ENCODE measurements around the gene ZNRF1.
"Not testable (repeated sequence)": the region's sequence is repeated elsewhere in the genome, so short reads cannot be mapped to it uniquely, and the experiment has no call there.

The ZNRF1 gene

GRCh38 chr16:75118943-75119539 lies 120.2 kb downstream of the ZNRF1 start:
- H3K9me3 ChIP-seq: peaks cover 9% of the 10 kb centered on the region
- no peaks in the 10 kb centered on the region for H3K36me3 ChIP-seq
- H3K4me1 ChIP-seq (ENCODE audit: control insufficient read depth in 1 of 2, insufficient read depth in 1 of 2, low read depth in 1 of 2, low read length in 1 of 2): peaks cover 0 to 10% of the 10 kb centered on the region in 2 experiments
- no peak overlapping the region for H3K4me3 ChIP-seq (ENCODE audit: low read depth in 1 of 2, low read length in 1 of 2)
- TF ChIP-seq CTCF (IDR thresholded peaks at IDR 0.05): no peak
- no peak overlapping the region for H3K27ac ChIP-seq
- no peaks in the 10 kb centered on the region for H3K27me3 ChIP-seq

GRCh38 chr16:75120253-75120652 lies 121.4 kb downstream of the ZNRF1 start:
- no peak for TF ChIP-seq CTCF (IDR thresholded peaks at IDR 0.05)
- H3K9me3 ChIP-seq: peaks cover 9% of the 10 kb centered on the region
- no peak overlapping the region for H3K4me3 ChIP-seq (ENCODE audit: low read depth in 1 of 2, low read length in 1 of 2)
- no peak overlapping the region for H3K27ac ChIP-seq
- no peaks in the 10 kb centered on the region for H3K36me3 ChIP-seq
- H3K27me3 ChIP-seq: no peaks in the 10 kb centered on the region
- H3K4me1 ChIP-seq (ENCODE audit: control insufficient read depth in 1 of 2, insufficient read depth in 1 of 2, low read depth in 1 of 2, low read length in 1 of 2): peaks cover 0 to 10% of the 10 kb centered on the region in 2 experiments

- H3K27ac ChIP-seq: no peak overlapping the region
- no peak for TF ChIP-seq CTCF (IDR thresholded peaks at IDR 0.05)
- H3K36me3 ChIP-seq: no peaks in the 10 kb centered on the region
- no peaks in the 10 kb centered on the region for H3K27me3 ChIP-seq
- no peaks in the 10 kb centered on the region for H3K4me1 ChIP-seq (ENCODE audit: control insufficient read depth in 1 of 2, insufficient read depth in 1 of 2, low read depth in 1 of 2, low read length in 1 of 2)
- H3K9me3 ChIP-seq: peaks cover 9% of the 10 kb centered on the region
- no peak overlapping the region for H3K4me3 ChIP-seq (ENCODE audit: low read depth in 1 of 2, low read length in 1 of 2)
Measured at GRCh38 chr16:75121949-75122568, 123.2 kb downstream of the ZNRF1 start.

- Histone ChIP-seq H3K36me3 (no peaks in the 10 kb centered on the region), H3K27me3 (no peaks in the 10 kb centered on the region), H3K27ac (no peak overlapping the region), H3K9me3 (peaks cover 9% of the 10 kb centered on the region), H3K4me1 (ENCODE audit: control insufficient read depth in 1 of 2, insufficient read depth in 1 of 2, low read depth in 1 of 2, low read length in 1 of 2) (no peaks in the 10 kb centered on the region), H3K4me3 (ENCODE audit: low read depth in 1 of 2, low read length in 1 of 2) (no peak overlapping the region)
- TF ChIP-seq CTCF (IDR thresholded peaks at IDR 0.05): no peak
Measured at GRCh38 chr16:75122609-75123008, 123.8 kb downstream of the ZNRF1 start.

- no peak for TF ChIP-seq CTCF (IDR thresholded peaks at IDR 0.05)
- H3K4me3 ChIP-seq (ENCODE audit: low read depth in 1 of 2, low read length in 1 of 2): no peak overlapping the region
- no peak overlapping the region for H3K27ac ChIP-seq
- H3K27me3 ChIP-seq: no peaks in the 10 kb centered on the region
- no peaks in the 10 kb centered on the region for H3K36me3 ChIP-seq
- H3K9me3 ChIP-seq: no peaks in the 10 kb centered on the region
- H3K4me1 ChIP-seq (ENCODE audit: control insufficient read depth in 1 of 2, insufficient read depth in 1 of 2, low read depth in 1 of 2, low read length in 1 of 2): no peaks in the 10 kb centered on the region
Measured at GRCh38 chr16:75127713-75128415, 129.0 kb downstream of the ZNRF1 start.

GRCh38 chr16:75129421-75130149 lies 130.8 kb downstream of the ZNRF1 start:
- H3K27ac ChIP-seq; H3K4me3 ChIP-seq (ENCODE audit: low read depth in 1 of 2, low read length in 1 of 2); H3K27me3 ChIP-seq; H3K36me3 ChIP-seq; H3K9me3 ChIP-seq; H3K4me1 ChIP-seq (ENCODE audit: control insufficient read depth in 1 of 2, insufficient read depth in 1 of 2, low read depth in 1 of 2, low read length in 1 of 2): not testable (repeated sequence)
